Measurements from ENCODE around the gene UMOD. TPM values are rescaled to one million over a fixed set of nuclear protein-coding genes. Genes with fewer than 3 reads are reported as not detected.

UMOD gene
- polyA plus RNA-seq, 1 experiment = not detected

GRCh38 chr16:20311548-20311947 lies 41.0 kb downstream of the UMOD start:
- ChIA-PET POLR2A (no interaction called here), CTCF (interaction anchor here (0.7 kb wide), 1 partner anchor 11 kb away, joined by 3 read pairs; no protein-coding TSS in a partner anchor)
- H3K4me3 ChIP-seq (ENCODE audit: low read depth, low read length) = no peak overlapping the region
- H3K27ac ChIP-seq (ENCODE audit: low read depth, low read length) = no peak overlapping the region
- no peaks in the 10 kb centered on the region for H3K9me3 ChIP-seq (ENCODE audit: control insufficient read depth, insufficient read depth, low read length)
- H3K27me3 ChIP-seq (ENCODE audit: control insufficient read depth, insufficient read depth, low read length) = no peaks in the 10 kb centered on the region
- DNase-seq (ENCODE audit: low read depth, low spot score) = no peak
- TF ChIP-seq, protein P1, sequence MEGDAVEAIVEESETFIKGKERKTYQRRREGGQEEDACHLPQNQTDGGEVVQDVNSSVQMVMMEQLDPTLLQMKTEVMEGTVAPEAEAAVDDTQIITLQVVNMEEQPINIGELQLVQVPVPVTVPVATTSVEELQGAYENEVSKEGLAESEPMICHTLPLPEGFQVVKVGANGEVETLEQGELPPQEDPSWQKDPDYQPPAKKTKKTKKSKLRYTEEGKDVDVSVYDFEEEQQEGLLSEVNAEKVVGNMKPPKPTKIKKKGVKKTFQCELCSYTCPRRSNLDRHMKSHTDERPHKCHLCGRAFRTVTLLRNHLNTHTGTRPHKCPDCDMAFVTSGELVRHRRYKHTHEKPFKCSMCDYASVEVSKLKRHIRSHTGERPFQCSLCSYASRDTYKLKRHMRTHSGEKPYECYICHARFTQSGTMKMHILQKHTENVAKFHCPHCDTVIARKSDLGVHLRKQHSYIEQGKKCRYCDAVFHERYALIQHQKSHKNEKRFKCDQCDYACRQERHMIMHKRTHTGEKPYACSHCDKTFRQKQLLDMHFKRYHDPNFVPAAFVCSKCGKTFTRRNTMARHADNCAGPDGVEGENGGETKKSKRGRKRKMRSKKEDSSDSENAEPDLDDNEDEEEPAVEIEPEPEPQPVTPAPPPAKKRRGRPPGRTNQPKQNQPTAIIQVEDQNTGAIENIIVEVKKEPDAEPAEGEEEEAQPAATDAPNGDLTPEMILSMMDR (IDR thresholded peaks at IDR 0.05; ENCODE audit: low read depth, low read length) = no peak

DNA sequence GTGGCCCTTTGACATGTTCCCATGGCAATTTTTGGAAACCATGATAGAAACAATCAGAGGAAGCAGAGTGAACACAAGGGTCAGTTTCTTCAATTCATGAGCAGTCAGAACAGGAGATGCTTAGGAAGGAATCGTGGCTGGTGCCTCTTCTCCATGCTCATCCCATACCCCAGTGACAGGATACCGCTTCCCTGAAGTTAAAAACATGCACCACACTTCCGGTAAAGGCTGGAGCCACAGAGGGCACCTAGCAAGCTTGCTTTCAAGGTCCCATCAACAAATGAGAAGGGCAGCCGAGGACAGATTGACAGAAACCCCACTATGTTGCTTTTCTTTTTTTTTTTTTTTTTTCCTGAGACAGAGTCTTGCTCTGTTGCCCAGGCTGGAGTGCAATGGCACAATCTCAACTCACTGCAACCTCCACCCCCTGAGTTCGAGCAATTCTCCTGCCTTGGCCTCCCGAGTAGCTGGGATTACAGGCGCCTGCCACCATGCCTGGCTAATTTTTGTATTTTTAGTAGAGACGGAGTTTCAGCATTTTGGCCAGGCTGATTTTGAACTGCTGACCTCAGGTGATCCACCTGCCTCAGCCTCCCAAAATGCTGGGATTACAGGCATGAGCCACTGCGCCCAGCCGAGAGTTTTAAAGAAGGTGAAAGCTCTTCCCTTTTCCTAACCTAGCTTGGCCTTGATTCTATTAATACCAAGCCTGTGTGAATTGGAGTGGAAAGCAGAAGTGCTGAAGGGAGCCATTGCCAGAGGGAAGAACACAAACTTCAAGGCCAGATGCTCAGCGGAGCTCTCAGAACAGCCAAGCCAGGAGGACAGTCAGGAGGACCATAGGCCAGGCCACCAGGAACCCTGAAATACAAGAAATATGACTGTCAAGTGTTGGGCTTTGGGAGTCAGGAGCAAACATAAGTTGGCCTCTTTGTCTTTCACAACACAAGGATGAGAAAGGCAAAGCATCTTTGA lies 41.8 kb downstream of the UMOD start:
- POLR2A ChIA-PET = no interaction called here
- no peak overlapping the region for H3K4me3 ChIP-seq (ENCODE audit: low read depth, low read length)
- CTCF ChIA-PET = interaction anchor here (0.7 kb wide), 1 partner anchor 10 kb away, joined by 3 read pairs; no protein-coding TSS in a partner anchor
- no peak overlapping the region for H3K27ac ChIP-seq (ENCODE audit: low read depth, low read length)
- TF ChIP-seq, protein P1 (IDR thresholded peaks at IDR 0.05; ENCODE audit: low read depth, low read length) = no peak
- H3K9me3 ChIP-seq (ENCODE audit: control insufficient read depth, insufficient read depth, low read length) = no peaks in the 10 kb centered on the region
- H3K27me3 ChIP-seq (ENCODE audit: control insufficient read depth, insufficient read depth, low read length) = no peaks in the 10 kb centered on the region
- DNase-seq (ENCODE audit: low read depth, low spot score) = no peak

DNA sequence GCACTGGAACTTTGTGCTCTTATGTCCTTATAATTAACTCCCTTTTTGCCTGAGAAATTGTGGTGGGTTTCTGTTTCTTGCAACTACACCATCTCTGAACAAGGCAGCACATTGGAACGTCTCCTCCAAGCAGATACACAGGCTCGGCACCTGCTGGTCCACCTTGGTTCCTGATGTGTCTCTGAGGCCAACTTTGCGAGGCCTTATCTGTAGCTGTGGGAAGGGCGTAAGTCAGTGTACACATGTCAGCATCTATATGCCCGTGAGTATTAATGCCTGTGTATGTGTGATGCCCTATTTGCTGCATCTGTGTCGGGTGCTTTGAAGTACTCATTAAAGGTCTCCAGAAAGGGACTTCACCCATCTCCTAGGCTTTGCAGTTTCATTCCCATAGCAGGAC lies 42.7 kb downstream of the UMOD start:
- ChIA-PET POLR2A (no interaction called here), CTCF (no interaction called here)
- Histone ChIP-seq H3K4me3 (ENCODE audit: low read depth, low read length) (no peak overlapping the region), H3K27ac (ENCODE audit: low read depth, low read length) (no peak overlapping the region), H3K27me3 (ENCODE audit: control insufficient read depth, insufficient read depth, low read length) (no peaks in the 10 kb centered on the region), H3K9me3 (ENCODE audit: control insufficient read depth, insufficient read depth, low read length) (no peaks in the 10 kb centered on the region)
- no peak for DNase-seq (ENCODE audit: low read depth, low spot score)
- TF ChIP-seq, protein P1 (IDR thresholded peaks at IDR 0.05; ENCODE audit: low read depth, low read length) = no peak

DNA sequence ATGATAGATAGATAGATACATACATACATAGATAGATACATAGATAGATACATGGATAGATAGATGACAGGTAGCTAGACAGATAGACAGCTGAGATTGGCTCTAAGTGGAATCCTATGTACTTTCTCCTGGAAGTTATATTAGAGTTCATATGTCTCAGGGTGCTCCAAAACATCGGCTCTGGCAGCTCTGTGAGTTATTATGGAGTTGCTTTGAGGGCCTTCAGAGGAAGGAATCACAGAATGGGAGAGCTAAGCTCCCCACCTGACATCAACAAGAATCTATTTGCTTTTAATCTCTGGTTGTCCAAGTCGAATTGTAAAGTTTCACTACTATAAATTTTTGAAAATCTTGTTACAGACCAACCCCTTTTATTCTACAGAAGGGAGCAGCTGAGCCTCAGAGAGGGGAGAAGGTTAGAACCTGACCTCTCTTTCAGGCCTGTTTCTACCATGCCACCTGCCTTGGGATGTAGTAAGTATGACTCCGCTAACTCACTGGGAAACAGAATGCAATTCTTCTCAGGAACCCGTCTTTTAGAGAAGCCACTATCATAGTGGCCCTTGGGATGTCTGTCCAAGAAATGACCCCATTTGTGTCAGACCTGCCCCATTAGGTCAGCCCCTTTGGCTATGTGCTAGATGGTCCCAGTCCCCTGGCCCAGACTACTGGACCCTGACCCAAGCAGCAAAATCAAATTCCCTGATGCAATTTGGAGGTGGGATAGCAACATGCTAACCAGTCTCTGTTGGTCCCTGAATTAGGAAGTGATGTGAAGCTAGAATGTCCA lies 43.5 kb downstream of the UMOD start:
- no peak overlapping the region for H3K27ac ChIP-seq (ENCODE audit: low read depth, low read length)
- H3K27me3 ChIP-seq (ENCODE audit: control insufficient read depth, insufficient read depth, low read length) = no peaks in the 10 kb centered on the region
- no peak for DNase-seq (ENCODE audit: low read depth, low spot score)
- no peak overlapping the region for H3K4me3 ChIP-seq (ENCODE audit: low read depth, low read length)
- CTCF ChIA-PET = interaction anchor here (1.1 kb wide), 1 partner anchor 9 kb away, joined by 6 read pairs; no protein-coding TSS in a partner anchor
- TF ChIP-seq, protein P1 (IDR thresholded peaks at IDR 0.05; ENCODE audit: low read depth, low read length) = no peak
- POLR2A ChIA-PET = no interaction called here
- no peaks in the 10 kb centered on the region for H3K9me3 ChIP-seq (ENCODE audit: control insufficient read depth, insufficient read depth, low read length)
